ENCODE measurements around the gene FRMD3.

The FRMD3 gene

GRCh38 chr9:83327750-83328622 lies 210.2 kb downstream of the FRMD3 start:
- no peak for ATAC-seq (ENCODE audit: low read depth)
- no peak for DNase-seq (ENCODE audit: low spot score in 2 of 2)
- H3K36me3 Mint-ChIP-seq = no peaks in the 10 kb centered on the region

GRCh38 chr9:83327323-83327722 lies 210.9 kb downstream of the FRMD3 start:
- DNase-seq (ENCODE audit: low spot score in 2 of 2) (no peak), ATAC-seq (ENCODE audit: low read depth) (no peak)
- no peaks in the 10 kb centered on the region for H3K4me1 Mint-ChIP-seq
- no peak overlapping the region for H3K27ac Mint-ChIP-seq
- H3K9me3 Mint-ChIP-seq = peaks cover 2% of the 10 kb centered on the region
- H3K27me3 Mint-ChIP-seq = no peaks in the 10 kb centered on the region
- no peaks in the 10 kb centered on the region for H3K36me3 Mint-ChIP-seq
- no peak overlapping the region for H3K4me3 Mint-ChIP-seq

More at GRCh38 chr9:83327750-83328622, 210.2 kb downstream of the FRMD3 start:
- H3K4me1 Mint-ChIP-seq = no peaks in the 10 kb centered on the region
- no peaks in the 10 kb centered on the region for H3K27me3 Mint-ChIP-seq
- no peak overlapping the region for H3K4me3 Mint-ChIP-seq
- H3K27ac Mint-ChIP-seq = no peak overlapping the region
- no peaks in the 10 kb centered on the region for H3K9me3 Mint-ChIP-seq

GRCh38 chr9:83323148-83323547 lies 215.1 kb downstream of the FRMD3 start:
- Mint-ChIP-seq H3K4me3 (no peak overlapping the region), H3K9me3 (peaks cover 9% of the 10 kb centered on the region), H3K4me1 (no peaks in the 10 kb centered on the region), H3K36me3 (peaks cover 1% of the 10 kb centered on the region), H3K27ac (no peak overlapping the region), H3K27me3 (peaks cover 2% of the 10 kb centered on the region)
- DNase-seq (ENCODE audit: low spot score in 2 of 2) = no peak
- no peak for ATAC-seq (ENCODE audit: low read depth)

- ATAC-seq (ENCODE audit: low read depth) (no peak), DNase-seq (ENCODE audit: low spot score in 2 of 2) (no peak)
- no peak overlapping the region for H3K27ac Mint-ChIP-seq
- H3K9me3 Mint-ChIP-seq = peaks cover 9% of the 10 kb centered on the region
- peaks cover 1% of the 10 kb centered on the region for H3K36me3 Mint-ChIP-seq
- no peaks in the 10 kb centered on the region for H3K4me1 Mint-ChIP-seq
- H3K27me3 Mint-ChIP-seq = peaks cover 2% of the 10 kb centered on the region
- no peak overlapping the region for H3K4me3 Mint-ChIP-seq
Observed at GRCh38 chr9:83322438-83322837, 215.8 kb downstream of the FRMD3 start.

- Mint-ChIP-seq H3K4me3 (no peak overlapping the region), H3K9me3 (peaks cover 7% of the 10 kb centered on the region), H3K4me1 (no peaks in the 10 kb centered on the region), H3K27ac (no peak overlapping the region), H3K27me3 (peaks cover 2% of the 10 kb centered on the region), H3K36me3 (peaks cover 1% of the 10 kb centered on the region)
- no peak for ATAC-seq (ENCODE audit: low read depth)
- no peak for DNase-seq (ENCODE audit: low spot score in 2 of 2)
Observed at GRCh38 chr9:83317244-83317643, 221.0 kb downstream of the FRMD3 start.

GRCh38 chr9:83315649-83316048 lies 222.6 kb downstream of the FRMD3 start:
- Mint-ChIP-seq H3K4me3 (no peak overlapping the region), H3K36me3 (peaks cover 1% of the 10 kb centered on the region), H3K27ac (no peak overlapping the region), H3K9me3 (peaks cover 4% of the 10 kb centered on the region), H3K27me3 (no peaks in the 10 kb centered on the region), H3K4me1 (no peaks in the 10 kb centered on the region)
- DNase-seq (ENCODE audit: low spot score in 2 of 2) = no peak
- no peak for ATAC-seq (ENCODE audit: low read depth)

GRCh38 chr9:83313781-83314180 lies 224.4 kb downstream of the FRMD3 start:
- no peak overlapping the region for H3K4me3 Mint-ChIP-seq
- H3K36me3 Mint-ChIP-seq = no peaks in the 10 kb centered on the region
- no peaks in the 10 kb centered on the region for H3K4me1 Mint-ChIP-seq

GRCh38 chr9:83312537-83312936 lies 225.7 kb downstream of the FRMD3 start:
- Mint-ChIP-seq H3K27ac (no peak overlapping the region), H3K9me3 (no peaks in the 10 kb centered on the region), H3K36me3 (no peaks in the 10 kb centered on the region), H3K27me3 (no peaks in the 10 kb centered on the region), H3K4me1 (no peaks in the 10 kb centered on the region), H3K4me3 (no peak overlapping the region)
- ATAC-seq (ENCODE audit: low read depth) = no peak
- DNase-seq (ENCODE audit: low spot score in 2 of 2) = no peak

More at GRCh38 chr9:83313781-83314180, 224.4 kb downstream of the FRMD3 start:
- Mint-ChIP-seq H3K27ac (no peak overlapping the region), H3K27me3 (no peaks in the 10 kb centered on the region), H3K9me3 (no peaks in the 10 kb centered on the region)
- ATAC-seq (ENCODE audit: low read depth) (no peak), DNase-seq (ENCODE audit: low spot score in 2 of 2) (no peak)

- no peak for ATAC-seq (ENCODE audit: low read depth)
- no peaks in the 10 kb centered on the region for H3K4me1 Mint-ChIP-seq
- no peak overlapping the region for H3K4me3 Mint-ChIP-seq
- DNase-seq (ENCODE audit: low spot score in 2 of 2) = no peak
- H3K27me3 Mint-ChIP-seq = no peaks in the 10 kb centered on the region
- no peaks in the 10 kb centered on the region for H3K36me3 Mint-ChIP-seq
- no peak overlapping the region for H3K27ac Mint-ChIP-seq
- H3K9me3 Mint-ChIP-seq = no peaks in the 10 kb centered on the region
Observed at GRCh38 chr9:83307066-83307724, 231.0 kb downstream of the FRMD3 start.

- ATAC-seq (ENCODE audit: low read depth) = no peak
- H3K27ac Mint-ChIP-seq = no peak overlapping the region
- DNase-seq (ENCODE audit: low spot score in 2 of 2) = no peak
- H3K36me3 Mint-ChIP-seq = no peaks in the 10 kb centered on the region
- H3K9me3 Mint-ChIP-seq = no peaks in the 10 kb centered on the region
- no peaks in the 10 kb centered on the region for H3K27me3 Mint-ChIP-seq
- no peak overlapping the region for H3K4me3 Mint-ChIP-seq
- H3K4me1 Mint-ChIP-seq = no peaks in the 10 kb centered on the region
Observed at GRCh38 chr9:83304686-83305085, 233.5 kb downstream of the FRMD3 start.

- peaks cover 11% of the 10 kb centered on the region for H3K36me3 Mint-ChIP-seq
- no peaks in the 10 kb centered on the region for H3K9me3 Mint-ChIP-seq
- no peaks in the 10 kb centered on the region for H3K27me3 Mint-ChIP-seq
- H3K4me1 Mint-ChIP-seq = no peaks in the 10 kb centered on the region
- no peak for ATAC-seq (ENCODE audit: low read depth)
- H3K27ac Mint-ChIP-seq = no peak overlapping the region
- no peak for DNase-seq (ENCODE audit: low spot score in 2 of 2)
- no peak overlapping the region for H3K4me3 Mint-ChIP-seq
Observed at GRCh38 chr9:83299571-83299970, 238.6 kb downstream of the FRMD3 start.

- ATAC-seq (ENCODE audit: low read depth) (no peak), DNase-seq (ENCODE audit: low spot score in 2 of 2) (no peak)
- Mint-ChIP-seq H3K36me3 (peaks cover 11% of the 10 kb centered on the region), H3K27ac (no peak overlapping the region), H3K9me3 (no peaks in the 10 kb centered on the region), H3K4me1 (no peaks in the 10 kb centered on the region), H3K27me3 (no peaks in the 10 kb centered on the region), H3K4me3 (no peak overlapping the region)
Observed at GRCh38 chr9:83299094-83299493, 239.1 kb downstream of the FRMD3 start.

- no peak for ATAC-seq (ENCODE audit: low read depth)
- H3K4me3 Mint-ChIP-seq = no peak overlapping the region
- no peaks in the 10 kb centered on the region for H3K9me3 Mint-ChIP-seq
- DNase-seq (ENCODE audit: low spot score in 2 of 2) = no peak
- no peak overlapping the region for H3K27ac Mint-ChIP-seq
- peaks cover 11% of the 10 kb centered on the region for H3K36me3 Mint-ChIP-seq
- no peaks in the 10 kb centered on the region for H3K27me3 Mint-ChIP-seq
- H3K4me1 Mint-ChIP-seq = no peaks in the 10 kb centered on the region
Observed at GRCh38 chr9:83296123-83296522, 242.1 kb downstream of the FRMD3 start.

GRCh38 chr9:83294816-83295215 lies 243.4 kb downstream of the FRMD3 start:
- Mint-ChIP-seq H3K9me3 (no peaks in the 10 kb centered on the region), H3K36me3 (peaks cover 11% of the 10 kb centered on the region), H3K27me3 (no peaks in the 10 kb centered on the region), H3K4me3 (no peak overlapping the region), H3K4me1 (no peaks in the 10 kb centered on the region), H3K27ac (no peak overlapping the region)
- DNase-seq (ENCODE audit: low spot score in 2 of 2) (no peak), ATAC-seq (ENCODE audit: low read depth) (no peak)
